ENCODE data around the gene IGFLR1.

DNA sequence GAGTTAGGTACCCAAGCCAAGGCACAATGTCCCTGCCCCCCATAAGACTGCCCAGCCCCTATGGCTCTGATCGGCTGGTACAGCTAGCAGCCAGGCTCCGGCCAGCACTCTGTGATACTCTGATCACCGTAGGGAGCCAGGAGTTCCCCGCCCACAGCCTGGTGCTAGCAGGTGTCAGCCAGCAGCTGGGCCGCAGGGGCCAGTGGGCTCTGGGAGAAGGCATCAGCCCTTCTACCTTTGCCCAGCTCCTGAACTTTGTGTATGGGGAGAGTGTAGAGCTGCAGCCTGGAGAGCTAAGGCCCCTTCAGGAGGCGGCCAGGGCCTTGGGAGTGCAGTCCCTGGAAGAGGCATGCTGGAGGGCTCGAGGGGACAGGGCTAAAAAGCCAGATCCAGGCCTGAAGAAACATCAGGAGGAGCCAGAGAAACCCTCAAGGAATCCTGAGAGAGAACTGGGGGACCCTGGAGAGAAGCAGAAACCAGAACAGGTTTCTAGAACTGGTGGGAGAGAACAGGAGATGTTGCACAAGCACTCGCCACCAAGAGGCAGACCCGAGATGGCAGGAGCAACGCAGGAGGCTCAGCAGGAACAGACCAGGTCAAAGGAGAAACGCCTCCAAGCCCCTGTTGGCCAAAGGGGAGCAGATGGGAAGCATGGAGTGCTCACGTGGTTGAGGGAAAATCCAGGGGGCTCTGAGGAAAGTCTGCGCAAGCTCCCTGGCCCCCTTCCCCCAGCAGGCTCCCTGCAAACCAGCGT, 27.5 kb downstream of the IGFLR1 start:
- TF ChIP-seq CTCF (IDR thresholded peaks at IDR 0.05 in 4 of 5, conservative IDR thresholded peaks at IDR 0.05 in 1 of 5): no peak
- TF ChIP-seq POLR2A (IDR thresholded peaks at IDR 0.05): no peak
